Measurements from ENCODE around the gene TSTD1. TPM values are rescaled to one million over a fixed set of nuclear protein-coding genes. Genes with fewer than 3 reads are reported as not detected.

Gene TSTD1
- total and polyA plus RNA-seq, 2 experiments from 2014 or later, result not detected

DNA sequence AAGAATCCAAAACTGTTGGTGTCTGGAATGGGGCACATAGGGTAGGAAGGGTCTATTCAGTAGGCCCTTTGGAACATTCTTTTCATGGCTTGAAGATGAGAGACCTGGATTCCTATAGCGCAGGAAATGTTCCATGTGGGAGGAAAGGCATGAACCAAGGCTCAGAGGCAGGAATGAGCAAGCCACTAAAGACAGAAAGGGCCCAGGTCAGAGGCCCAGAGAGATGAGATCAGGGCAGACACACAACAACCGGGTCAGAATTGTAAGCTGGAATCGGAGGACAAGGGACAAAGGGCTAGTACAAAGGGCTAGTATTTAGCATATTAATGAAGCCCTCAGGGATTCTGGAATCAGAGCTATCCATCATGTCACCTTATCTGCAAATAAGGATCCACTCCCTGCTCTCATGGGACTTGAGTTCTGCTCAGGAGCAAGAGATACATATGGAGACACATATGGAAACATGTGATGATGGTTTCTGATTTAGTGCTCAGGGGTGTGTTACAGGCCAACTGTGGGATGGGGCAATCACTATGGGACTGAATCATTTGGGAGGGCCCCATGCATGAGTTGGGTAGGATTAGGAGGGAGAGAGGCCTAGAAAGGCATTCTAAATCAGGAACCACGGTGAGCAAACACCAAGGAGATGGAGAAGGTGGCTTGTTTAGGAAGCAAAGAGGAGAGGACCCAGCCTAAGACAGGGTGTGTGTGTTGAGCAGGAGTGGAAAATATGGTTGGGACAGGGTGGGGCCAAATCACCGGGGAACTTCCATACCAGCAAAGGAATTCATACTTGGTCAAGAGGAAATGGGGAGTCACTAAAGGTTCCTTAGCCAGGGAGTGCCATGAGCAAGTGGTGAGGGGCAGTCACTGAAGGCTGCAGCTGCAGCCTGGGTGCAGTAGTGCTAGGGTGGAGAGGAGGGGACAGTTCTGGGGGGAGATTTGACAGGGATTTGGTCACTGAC lies 42.0 kb upstream of the TSTD1 start:
- TF ChIP-seq EZH2phosphoT487 (IDR thresholded peaks at IDR 0.05; ENCODE audit: insufficient read depth, low read depth), result no peak
- TF ChIP-seq EZH2 (IDR thresholded peaks at IDR 0.05; ENCODE audit: insufficient read depth, poor library complexity, severe bottlenecking), result no peak
- H3K9ac ChIP-seq, result peak overlapping the region; percentile 26
- H2AFZ ChIP-seq, result peak overlapping the region; percentile 64
- H3K27me3 ChIP-seq (replicated peaks; ENCODE audit: insufficient read depth), result no peaks in the 10 kb centered on the region
- H4K20me1 ChIP-seq (ENCODE audit: insufficient read depth), result no peaks in the 10 kb centered on the region
- peak overlapping the region; percentile 88 for H3K27ac ChIP-seq
- in situ Hi-C loops (cut with MboI), result no loop called here
- WGBS, 2 experiments (ENCODE audit: low coverage in 1 of 2, low lambda C conversion rate in 2 of 2, missing lambda C conversion rate in 2 of 2), result 37 to 45% methylated on average over 5 of the region's 5 CpGs
- no peaks in the 10 kb centered on the region for H3K36me3 ChIP-seq (ENCODE audit: low read depth)
- H3K4me1 ChIP-seq (ENCODE audit: insufficient read depth), result peaks cover 54% of the 10 kb centered on the region
- H3F3A ChIP-seq (ENCODE audit: insufficient read depth), result peaks cover 31% of the 10 kb centered on the region
- no peak overlapping the region for H3K4me3 ChIP-seq
- peak overlapping the region; percentile 46 for H3K4me2 ChIP-seq (ENCODE audit: unreplicated experiment)
- no peaks in the 10 kb centered on the region for H3K9me3 ChIP-seq (ENCODE audit: low read depth)
- no peaks in the 10 kb centered on the region for H3K9me2 ChIP-seq (ENCODE audit: insufficient read depth)
- H3K79me2 ChIP-seq (ENCODE audit: insufficient read depth), result no peaks in the 10 kb centered on the region
- peak; percentile 80 for DNase-seq

DNA sequence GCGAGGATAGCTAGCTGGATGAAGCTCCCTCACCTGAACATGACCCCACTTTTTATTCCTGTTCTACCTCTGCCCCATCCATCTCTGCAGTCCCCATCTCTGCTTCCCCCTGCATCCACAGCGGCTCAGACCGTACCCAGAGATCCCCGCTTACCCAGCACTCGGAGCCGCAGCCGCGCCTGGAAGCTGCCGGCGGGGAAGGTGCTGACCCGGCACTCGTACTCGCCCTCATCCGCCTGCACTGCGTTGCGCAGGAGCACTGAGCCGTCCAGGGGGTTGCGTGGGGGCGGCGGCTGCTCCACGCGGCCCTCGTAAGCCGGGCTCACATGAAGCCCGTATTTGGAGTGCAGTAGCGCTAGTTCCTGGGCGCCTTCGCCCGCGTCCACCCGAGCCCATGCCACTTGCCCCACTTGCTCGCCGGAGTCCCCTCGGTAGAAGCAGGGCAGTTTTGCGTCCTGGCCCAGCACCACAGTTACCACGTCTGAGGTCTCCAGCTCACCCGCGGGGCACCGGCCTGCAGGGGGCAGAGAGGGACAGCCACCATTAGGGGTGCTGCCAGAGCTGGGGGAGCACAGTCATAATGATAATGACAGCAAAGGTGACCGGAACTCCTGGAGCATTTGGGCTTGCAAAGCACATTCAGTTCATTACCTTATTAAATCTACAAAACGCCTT lies 40.8 kb upstream of the TSTD1 start:
- peak overlapping the region; percentile 88 for H3K27ac ChIP-seq
- 63 to 70% methylated on average over 39 to 41 of the region's 41 CpGs for WGBS, 2 experiments (ENCODE audit: low coverage in 1 of 2, low lambda C conversion rate in 2 of 2, missing lambda C conversion rate in 2 of 2)
- H3K9me3 ChIP-seq (ENCODE audit: low read depth), result no peaks in the 10 kb centered on the region
- TF ChIP-seq EZH2 (IDR thresholded peaks at IDR 0.05; ENCODE audit: insufficient read depth, poor library complexity, severe bottlenecking) (no peak), EZH2phosphoT487 (IDR thresholded peaks at IDR 0.05; ENCODE audit: insufficient read depth, low read depth) (no peak)
- peaks cover 45% of the 10 kb centered on the region for H3K4me1 ChIP-seq (ENCODE audit: insufficient read depth)
- no peaks in the 10 kb centered on the region for H3K27me3 ChIP-seq (replicated peaks; ENCODE audit: insufficient read depth)
- peak overlapping the region; percentile 64; the same call in 1 of the 2 replicates for H2AFZ ChIP-seq
- H3F3A ChIP-seq (ENCODE audit: insufficient read depth), result peaks cover 31% of the 10 kb centered on the region
- no peaks in the 10 kb centered on the region for H3K36me3 ChIP-seq (ENCODE audit: low read depth)
- DNase-seq, result no peak
- H3K9ac ChIP-seq, result no peak overlapping the region
- no peak overlapping the region for H3K4me2 ChIP-seq (ENCODE audit: unreplicated experiment)
- in situ Hi-C loops (cut with MboI), result no loop called here
- H3K4me3 ChIP-seq, result no peak overlapping the region
- no peaks in the 10 kb centered on the region for H3K9me2 ChIP-seq (ENCODE audit: insufficient read depth)
- H3K79me2 ChIP-seq (ENCODE audit: insufficient read depth), result no peaks in the 10 kb centered on the region
- no peaks in the 10 kb centered on the region for H4K20me1 ChIP-seq (ENCODE audit: insufficient read depth)

- no peak overlapping the region for H3K4me3 ChIP-seq
- H2AFZ ChIP-seq, result no peak overlapping the region
- in situ Hi-C loops (cut with MboI), result no loop called here
- peaks cover 16% of the 10 kb centered on the region for H3F3A ChIP-seq (ENCODE audit: insufficient read depth)
- H3K36me3 ChIP-seq (ENCODE audit: low read depth), result no peaks in the 10 kb centered on the region
- H3K27ac ChIP-seq, result no peak overlapping the region
- H3K4me2 ChIP-seq (ENCODE audit: unreplicated experiment), result no peak overlapping the region
- H3K4me1 ChIP-seq (ENCODE audit: insufficient read depth), result peaks cover 25% of the 10 kb centered on the region
- no peaks in the 10 kb centered on the region for H3K9me2 ChIP-seq (ENCODE audit: insufficient read depth)
- no peaks in the 10 kb centered on the region for H3K27me3 ChIP-seq (replicated peaks; ENCODE audit: insufficient read depth)
- no peak overlapping the region for H3K9ac ChIP-seq
- no peaks in the 10 kb centered on the region for H4K20me1 ChIP-seq (ENCODE audit: insufficient read depth)
- 51 to 59% methylated on average over 9 of the region's 9 CpGs for WGBS, 2 experiments (ENCODE audit: low coverage in 1 of 2, low lambda C conversion rate in 2 of 2, missing lambda C conversion rate in 2 of 2)
- H3K9me3 ChIP-seq (ENCODE audit: low read depth), result no peaks in the 10 kb centered on the region
- TF ChIP-seq EZH2phosphoT487 (IDR thresholded peaks at IDR 0.05; ENCODE audit: insufficient read depth, low read depth), result no peak
- TF ChIP-seq EZH2 (IDR thresholded peaks at IDR 0.05; ENCODE audit: insufficient read depth, poor library complexity, severe bottlenecking), result no peak
- DNase-seq, result no peak
- no peaks in the 10 kb centered on the region for H3K79me2 ChIP-seq (ENCODE audit: insufficient read depth)
These were observed 38.7 kb upstream of the TSTD1 start for GRCh38 chr1:161077426-161077825.

- Histone ChIP-seq H2AFZ (no peak overlapping the region), H3K4me1 (ENCODE audit: insufficient read depth) (peaks cover 15% of the 10 kb centered on the region), H3K36me3 (ENCODE audit: low read depth) (no peaks in the 10 kb centered on the region), H4K20me1 (ENCODE audit: insufficient read depth) (no peaks in the 10 kb centered on the region), H3K4me3 (no peak overlapping the region), H3K9ac (no peak overlapping the region), H3K79me2 (ENCODE audit: insufficient read depth) (no peaks in the 10 kb centered on the region), H3K27me3 (replicated peaks; ENCODE audit: insufficient read depth) (no peaks in the 10 kb centered on the region), H3F3A (ENCODE audit: insufficient read depth) (peaks cover 16% of the 10 kb centered on the region), H3K9me2 (ENCODE audit: insufficient read depth) (no peaks in the 10 kb centered on the region), H3K27ac (no peak overlapping the region), H3K4me2 (ENCODE audit: unreplicated experiment) (no peak overlapping the region), H3K9me3 (ENCODE audit: low read depth) (no peaks in the 10 kb centered on the region)
- in situ Hi-C loops (cut with MboI), result no loop called here
- no peak for TF ChIP-seq EZH2 (IDR thresholded peaks at IDR 0.05; ENCODE audit: insufficient read depth, poor library complexity, severe bottlenecking)
- no peak for TF ChIP-seq EZH2phosphoT487 (IDR thresholded peaks at IDR 0.05; ENCODE audit: insufficient read depth, low read depth)
- DNase-seq, result no peak
These were observed 37.6 kb upstream of the TSTD1 start for GRCh38 chr1:161076410-161076809.
